Measurements from ENCODE around the gene ITGB1BP1.

DNA sequence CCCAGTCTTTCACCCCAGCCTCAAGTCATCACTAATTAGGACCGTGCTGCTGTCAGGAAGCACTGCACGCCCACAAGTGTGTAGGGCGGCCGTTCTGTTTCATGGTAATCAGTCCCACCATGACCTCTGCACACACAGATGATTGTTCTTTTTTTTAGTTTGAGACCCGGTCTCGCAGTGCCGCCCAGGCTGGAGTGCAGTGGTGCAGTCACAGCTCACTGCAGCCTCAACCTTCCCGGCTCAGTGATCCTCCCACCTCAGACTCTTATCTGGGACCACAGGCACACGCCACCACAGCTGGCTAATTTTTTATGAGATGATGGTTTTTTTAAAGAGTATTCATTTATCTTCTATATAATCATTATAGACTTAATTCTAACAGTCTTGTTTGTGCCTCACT is 49.2 kb upstream of the ITGB1BP1 start:
- TF ChIP-seq, protein P1, sequence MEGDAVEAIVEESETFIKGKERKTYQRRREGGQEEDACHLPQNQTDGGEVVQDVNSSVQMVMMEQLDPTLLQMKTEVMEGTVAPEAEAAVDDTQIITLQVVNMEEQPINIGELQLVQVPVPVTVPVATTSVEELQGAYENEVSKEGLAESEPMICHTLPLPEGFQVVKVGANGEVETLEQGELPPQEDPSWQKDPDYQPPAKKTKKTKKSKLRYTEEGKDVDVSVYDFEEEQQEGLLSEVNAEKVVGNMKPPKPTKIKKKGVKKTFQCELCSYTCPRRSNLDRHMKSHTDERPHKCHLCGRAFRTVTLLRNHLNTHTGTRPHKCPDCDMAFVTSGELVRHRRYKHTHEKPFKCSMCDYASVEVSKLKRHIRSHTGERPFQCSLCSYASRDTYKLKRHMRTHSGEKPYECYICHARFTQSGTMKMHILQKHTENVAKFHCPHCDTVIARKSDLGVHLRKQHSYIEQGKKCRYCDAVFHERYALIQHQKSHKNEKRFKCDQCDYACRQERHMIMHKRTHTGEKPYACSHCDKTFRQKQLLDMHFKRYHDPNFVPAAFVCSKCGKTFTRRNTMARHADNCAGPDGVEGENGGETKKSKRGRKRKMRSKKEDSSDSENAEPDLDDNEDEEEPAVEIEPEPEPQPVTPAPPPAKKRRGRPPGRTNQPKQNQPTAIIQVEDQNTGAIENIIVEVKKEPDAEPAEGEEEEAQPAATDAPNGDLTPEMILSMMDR (IDR thresholded peaks at IDR 0.05; ENCODE audit: low read length): no peak
- TF ChIP-seq EZH2 (IDR thresholded peaks at IDR 0.05; ENCODE audit: borderline replicate concordance, low read length): no peak

All from OCI-LY1 (cell line).